Psoas muscle (tissue), 8 donors: ENCODE measurements around the gene MAML3. TPM values are rescaled to one million over a fixed set of nuclear protein-coding genes. Genes with fewer than 3 reads are reported as not detected.

ENCODE experiments used
- ATAC-seq, 4 donors: fragments of 200-7000 bp; cut with Tn5 transposase; one replicate each; pipeline ENCODE4 v1.9.1; 2020; ENCODE audit warnings: moderate library complexity in 3 of 4, mild to moderate bottlenecking in 2 of 4
- DNase-seq, 2 donors: peaks; one replicate each; pipeline ENCODE4 v3.0.0-alpha.2; 2020
- H3K27ac ChIP-seq: fragments of 200-600 bp; one replicate; pipeline ENCODE4 v1.8.0; 2022
- H3K27me3 ChIP-seq, 3 donors: fragments of 200-600 bp in 1 of 3; one replicate each; pipeline versions ENCODE4 v1.6.1 to v1.8.0; 2013 to 2022; ENCODE audit warnings: low read length in 2 of 3, mild to moderate bottlenecking in 2 of 3, moderate library complexity in 1 of 3; ENCODE audit not compliant: insufficient read depth in 3 of 3
- H3K36me3 ChIP-seq, 2 donors: fragments of 200-600 bp in 1 of 2; one replicate each; pipeline versions ENCODE4 v1.6.1 to v1.8.0; 2013 to 2022; ENCODE audit warnings: low read depth in 1 of 2, mild to moderate bottlenecking in 1 of 2, moderate library complexity in 1 of 2; ENCODE audit not compliant: insufficient read depth in 1 of 2
- H3K4me1 ChIP-seq: fragments of 200-600 bp; one replicate; pipeline ENCODE4 v1.8.0; 2022
- H3K4me3 ChIP-seq: fragments of 200-600 bp; one replicate; pipeline ENCODE4 v1.8.0; 2022; ENCODE audit warnings: mild to moderate bottlenecking
- H3K9me3 ChIP-seq: fragments of 200-600 bp; one replicate; pipeline ENCODE4 v1.8.0; 2022
- WGBS, 3 donors: extraction: QIAGEN DNeasy Blood & Tissue Kit; methylation state at CpG; one replicate each; pipeline versions ENCODE4 v1.1.6 to v1.1.7; 2013; 5-methylcytosine and 5-hydroxymethylcytosine counted together
- intact Hi-C, 2 donors: fragments of 100-400 bp; cut with DNase I; formaldehyde crosslinking; loops; one replicate each; pipeline versions ENCODE4 v1.11.0 to v1.14.2; 2022
- polyA plus RNA-seq, 3 donors: library from polyadenylated mRNA; stranded (reverse); fragments of 200-250 nt; gene quantifications; one replicate each; pipeline ENCODE4 v1.2.3, GENCODE V29; 2013
- total RNA-seq, 4 donors: library from RNA; stranded (reverse); fragmentation: NEBNext Ultra II Directional in 2 of 4; extraction: Animal tissue kit (Norgen Biotek cat#: 25700) in 2 of 4; gene quantifications; one replicate each; pipeline versions ENCODE4 v1.2.1 to v1.2.4, GENCODE V29; 2021 to 2023
- TF ChIP-seq, protein P1 (sequence below): fragments of 200-600 bp; IDR thresholded peaks from one replicate; pipeline ENCODE4 v1.8.0; 2022; ENCODE audit warnings: antibody characterized with exemption
- donor health status: healthy with polysubstance abuse.
- donor health status: DM: no; HTN: no; CAD: no; lungs with moderate emphysema.
- donor health status: Bipolar disorder and iron deficiency.
- donor health status: healthy.
- donor health status: DM: yes; HTN: yes; CAD: no.
- donor health status: DM: no; HTN: no; CAD: no.
- donor health status: DM: no; HTN: no; CAD: no.
- donor health status: DM: yes; HTN: yes; CAD: no.

Gene MAML3
- total and polyA plus RNA-seq, 7 donors: 0.43 to 2.7 (median 0.74) TPM

DNA sequence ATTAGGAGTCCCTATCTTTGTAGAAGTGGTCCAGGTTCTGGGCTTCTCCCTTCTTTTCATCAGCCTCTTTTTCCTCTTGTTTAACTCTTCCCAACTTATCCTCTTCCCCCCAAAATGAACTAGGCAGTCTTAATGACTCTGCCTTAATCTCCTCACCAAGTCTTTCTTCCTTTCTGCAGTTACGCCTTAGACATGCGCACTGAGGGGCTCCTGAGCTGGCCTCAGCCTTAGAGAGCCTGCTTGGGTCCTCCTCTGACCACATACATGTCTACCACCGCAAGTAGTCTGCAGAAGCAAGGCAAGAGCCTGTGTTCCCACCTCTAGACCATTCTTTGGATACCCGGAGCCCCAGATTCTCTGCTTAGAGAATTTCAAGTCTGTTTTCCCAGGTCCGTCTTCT lies 288.4 kb downstream of the MAML3 start:
- WGBS, 3 donors: 96 to 97% (median 97%) methylated on average over 5 of the region's 5 CpGs
- intact Hi-C loops: no loop called here
- H3K27me3 ChIP-seq: no peaks in the 10 kb centered on the region

DNA sequence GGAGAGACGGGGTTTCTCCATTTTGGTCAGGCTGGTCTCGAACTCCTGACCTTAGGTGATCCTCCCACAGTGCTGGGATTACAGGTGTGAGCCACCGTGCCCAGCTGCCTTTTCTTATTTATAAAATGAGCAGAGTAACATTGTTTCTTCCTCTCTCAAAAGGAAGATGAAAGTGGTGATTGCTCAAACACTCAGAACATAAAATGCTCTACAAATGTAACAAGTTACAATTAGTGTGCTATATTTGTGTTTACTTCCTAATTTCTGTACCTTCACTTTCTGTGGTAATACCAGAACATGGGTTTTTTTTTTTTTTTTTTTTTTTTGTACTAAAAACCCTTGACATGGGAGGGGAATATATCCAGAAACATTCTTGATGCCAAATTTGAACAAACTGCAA lies 290.5 kb downstream of the MAML3 start:
- no peak overlapping the region for H3K4me3 ChIP-seq
- H3K27me3 ChIP-seq: no peaks in the 10 kb centered on the region
- intact Hi-C loops: no loop called here
- no peaks in the 10 kb centered on the region for H3K36me3 ChIP-seq
- H3K27ac ChIP-seq: no peak overlapping the region
- DNase-seq: no peak
- TF ChIP-seq, protein P1, sequence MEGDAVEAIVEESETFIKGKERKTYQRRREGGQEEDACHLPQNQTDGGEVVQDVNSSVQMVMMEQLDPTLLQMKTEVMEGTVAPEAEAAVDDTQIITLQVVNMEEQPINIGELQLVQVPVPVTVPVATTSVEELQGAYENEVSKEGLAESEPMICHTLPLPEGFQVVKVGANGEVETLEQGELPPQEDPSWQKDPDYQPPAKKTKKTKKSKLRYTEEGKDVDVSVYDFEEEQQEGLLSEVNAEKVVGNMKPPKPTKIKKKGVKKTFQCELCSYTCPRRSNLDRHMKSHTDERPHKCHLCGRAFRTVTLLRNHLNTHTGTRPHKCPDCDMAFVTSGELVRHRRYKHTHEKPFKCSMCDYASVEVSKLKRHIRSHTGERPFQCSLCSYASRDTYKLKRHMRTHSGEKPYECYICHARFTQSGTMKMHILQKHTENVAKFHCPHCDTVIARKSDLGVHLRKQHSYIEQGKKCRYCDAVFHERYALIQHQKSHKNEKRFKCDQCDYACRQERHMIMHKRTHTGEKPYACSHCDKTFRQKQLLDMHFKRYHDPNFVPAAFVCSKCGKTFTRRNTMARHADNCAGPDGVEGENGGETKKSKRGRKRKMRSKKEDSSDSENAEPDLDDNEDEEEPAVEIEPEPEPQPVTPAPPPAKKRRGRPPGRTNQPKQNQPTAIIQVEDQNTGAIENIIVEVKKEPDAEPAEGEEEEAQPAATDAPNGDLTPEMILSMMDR: no peak
- WGBS, 3 donors: 83 to 93% (median 84%) methylated on average over 3 of the region's 3 CpGs
- ATAC-seq: no peak
- H3K9me3 ChIP-seq: no peaks in the 10 kb centered on the region
- no peaks in the 10 kb centered on the region for H3K4me1 ChIP-seq

More for the DNA sequence above, 288.4 kb downstream of the MAML3 start:
- ATAC-seq (no peak), DNase-seq (no peak)
- Histone ChIP-seq H3K4me3 (no peak overlapping the region), H3K9me3 (no peaks in the 10 kb centered on the region), H3K4me1 (no peaks in the 10 kb centered on the region), H3K27ac (no peak overlapping the region), H3K36me3 (no peaks in the 10 kb centered on the region)
- TF ChIP-seq, protein P1: no peak

DNA sequence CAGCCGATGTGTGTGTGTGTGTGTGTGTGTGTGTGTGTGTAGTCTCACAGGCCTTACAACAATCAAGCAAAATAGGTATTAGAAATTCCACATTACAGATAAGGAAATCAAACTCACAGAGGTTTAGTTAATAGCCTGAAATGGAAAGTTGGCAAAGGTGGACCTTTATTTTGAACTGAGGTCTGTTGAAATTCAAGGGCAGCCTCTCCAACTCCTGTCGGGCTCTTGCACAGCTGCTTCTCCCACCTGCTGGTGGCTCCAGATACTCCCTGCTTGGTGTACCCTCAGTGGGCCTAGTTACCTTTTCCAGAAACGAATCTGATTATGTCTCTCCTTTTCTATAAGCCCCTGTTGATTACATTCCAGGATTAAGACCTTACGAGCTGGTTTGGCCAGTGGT lies 292.5 kb downstream of the MAML3 start:
- H3K36me3 ChIP-seq: no peaks in the 10 kb centered on the region
- 62 to 73% (median 67%) methylated on average over 4 of the region's 4 CpGs for WGBS, 3 donors
- TF ChIP-seq, protein P1: no peak
- no peak overlapping the region for H3K27ac ChIP-seq
- H3K4me3 ChIP-seq: no peak overlapping the region
- intact Hi-C loops: no loop called here
- H3K4me1 ChIP-seq: no peaks in the 10 kb centered on the region
- no peaks in the 10 kb centered on the region for H3K27me3 ChIP-seq
- H3K9me3 ChIP-seq: no peaks in the 10 kb centered on the region
- no peak for DNase-seq
- peak in 3 of 4 donors; percentile 54 to 82 (median 77) for ATAC-seq

DNA sequence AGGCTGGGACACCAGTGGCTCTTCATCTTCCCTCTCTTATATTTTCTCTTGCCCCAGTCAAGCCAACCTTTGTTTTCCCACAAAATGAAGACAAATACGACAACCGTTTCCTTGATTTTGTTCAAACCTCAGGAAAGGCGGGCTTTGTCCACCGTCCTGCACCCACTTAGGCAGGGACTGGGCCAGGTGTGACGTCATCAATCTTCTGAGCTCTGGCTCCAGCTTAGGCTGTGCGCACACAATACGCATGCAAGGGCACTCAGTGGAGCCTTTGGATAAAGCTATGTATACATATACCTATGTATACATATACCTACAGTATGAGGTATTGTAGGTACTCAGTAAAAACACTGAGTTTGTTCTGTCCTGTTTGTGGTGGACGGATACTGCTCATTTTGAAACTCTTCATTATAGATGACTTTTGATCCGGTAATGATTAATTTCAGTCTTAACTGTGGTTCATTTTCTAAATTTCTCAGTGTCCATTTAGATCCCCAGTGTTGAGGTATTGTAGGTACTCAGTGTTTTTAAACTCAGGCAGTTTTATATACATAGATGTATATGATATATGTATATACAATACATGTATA lies 293.5 kb downstream of the MAML3 start:
- ATAC-seq (no peak), DNase-seq (no peak)
- 93 to 94% (median 94%) methylated on average over 9 of the region's 9 CpGs for WGBS, 3 donors
- TF ChIP-seq, protein P1: no peak
- H3K9me3 ChIP-seq: no peaks in the 10 kb centered on the region
- H3K4me1 ChIP-seq: no peaks in the 10 kb centered on the region
- no peaks in the 10 kb centered on the region for H3K27me3 ChIP-seq
- H3K27ac ChIP-seq: no peak overlapping the region
- no peak overlapping the region for H3K4me3 ChIP-seq
- no peaks in the 10 kb centered on the region for H3K36me3 ChIP-seq
- intact Hi-C loops: no loop called here

DNA sequence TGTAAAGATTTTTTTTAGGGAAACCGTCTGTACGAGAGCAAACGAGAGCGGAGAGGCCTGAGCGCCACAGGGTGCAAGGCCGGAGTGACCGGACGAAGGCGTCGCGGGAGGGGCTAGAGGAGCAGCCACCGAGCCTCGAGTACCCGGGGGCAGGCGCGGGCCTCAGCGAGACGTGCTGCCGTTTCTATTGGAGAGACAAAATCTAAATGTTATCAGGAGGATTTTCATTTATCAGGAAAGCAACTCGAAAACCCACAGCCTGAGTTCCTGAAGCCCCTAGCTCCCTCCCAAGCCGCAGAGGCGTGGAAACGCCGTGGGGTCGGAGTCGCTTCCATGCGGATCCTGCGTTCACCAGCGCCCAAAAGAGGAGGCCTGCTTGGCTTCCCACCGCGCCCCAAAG lies 294.1 kb downstream of the MAML3 start:
- no peaks in the 10 kb centered on the region for H3K36me3 ChIP-seq
- no peaks in the 10 kb centered on the region for H3K9me3 ChIP-seq
- intact Hi-C loops: no loop called here
- H3K27me3 ChIP-seq: no peaks in the 10 kb centered on the region
- H3K4me3 ChIP-seq: no peak overlapping the region
- 93 to 96% (median 94%) methylated on average over 31 of the region's 31 CpGs for WGBS, 3 donors
- H3K27ac ChIP-seq: no peak overlapping the region
- H3K4me1 ChIP-seq: no peaks in the 10 kb centered on the region
- ATAC-seq (no peak), DNase-seq (no peak)
- TF ChIP-seq, protein P1: no peak
